Activated CD4-positive, alpha-beta T cell treated with anti-CD3 and anti-CD28 coated beads, Interleukin-2, amount 50 U/mL, for 4 hours (primary cell): ENCODE results near the gene FSHR.

Source experiments
- DNase-seq, 2 experiments: peaks; one replicate each; pipeline ENCODE4 v3.0.0-alpha.2; 2020

The FSHR gene

DNA sequence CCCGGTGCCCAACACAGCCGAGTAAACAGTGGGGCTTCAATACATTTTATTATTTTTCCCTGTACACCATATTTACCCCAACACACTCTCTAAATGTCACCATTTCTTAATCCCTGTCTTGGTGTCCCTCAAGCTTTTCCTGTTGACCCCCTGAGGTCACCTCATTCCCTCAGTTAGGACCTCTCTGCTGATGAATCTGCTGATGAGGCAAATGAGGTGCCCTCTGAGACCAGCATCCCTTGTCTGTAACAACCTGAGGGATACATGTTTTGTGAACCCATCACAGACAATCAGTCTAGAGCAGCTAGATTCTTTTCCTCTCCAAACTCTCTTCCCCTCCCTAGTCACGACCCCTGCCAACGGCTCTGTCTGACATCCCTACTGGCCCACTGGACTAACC is 127.6 kb downstream of the FSHR start:
- DNase-seq: no peak

GRCh38 chr2:49021271-49021670 is 133.0 kb downstream of the FSHR start:
- no peak for DNase-seq

- no peak for DNase-seq
Observed at GRCh38 chr2:49005261-49005660, 149.1 kb downstream of the FSHR start.

- DNase-seq: no peak
Observed at GRCh38 chr2:49004036-49004626, 150.2 kb downstream of the FSHR start.

- DNase-seq: no peak
Observed at GRCh38 chr2:49003201-49003600, 151.1 kb downstream of the FSHR start.

DNA sequence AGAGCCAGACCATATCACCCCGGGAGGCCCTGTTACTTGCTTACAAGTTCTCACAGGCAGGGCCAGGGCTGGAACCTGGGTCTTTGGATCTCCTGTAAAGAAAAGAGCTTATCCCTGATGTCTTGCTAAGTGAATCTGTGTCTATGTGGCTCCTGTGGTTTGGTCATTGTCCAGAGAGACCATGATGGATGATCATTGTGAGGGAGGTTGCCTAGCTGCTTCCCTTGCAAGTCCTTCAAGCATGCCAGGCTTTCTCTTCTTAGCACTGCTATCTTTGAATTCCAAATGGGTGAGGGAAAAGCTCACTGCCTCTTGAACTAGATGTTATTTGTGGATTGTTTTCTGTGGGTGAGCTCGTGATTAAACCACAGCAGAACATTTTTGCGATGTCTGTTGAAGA is 151.6 kb downstream of the FSHR start:
- DNase-seq: no peak

- DNase-seq: no peak
Observed at GRCh38 chr2:49000695-49001094, 153.6 kb downstream of the FSHR start.

- DNase-seq: no peak
Observed at GRCh38 chr2:48998449-48998848, 155.9 kb downstream of the FSHR start.

GRCh38 chr2:48993576-48993975 is 160.7 kb downstream of the FSHR start:
- no peak for DNase-seq

DNA sequence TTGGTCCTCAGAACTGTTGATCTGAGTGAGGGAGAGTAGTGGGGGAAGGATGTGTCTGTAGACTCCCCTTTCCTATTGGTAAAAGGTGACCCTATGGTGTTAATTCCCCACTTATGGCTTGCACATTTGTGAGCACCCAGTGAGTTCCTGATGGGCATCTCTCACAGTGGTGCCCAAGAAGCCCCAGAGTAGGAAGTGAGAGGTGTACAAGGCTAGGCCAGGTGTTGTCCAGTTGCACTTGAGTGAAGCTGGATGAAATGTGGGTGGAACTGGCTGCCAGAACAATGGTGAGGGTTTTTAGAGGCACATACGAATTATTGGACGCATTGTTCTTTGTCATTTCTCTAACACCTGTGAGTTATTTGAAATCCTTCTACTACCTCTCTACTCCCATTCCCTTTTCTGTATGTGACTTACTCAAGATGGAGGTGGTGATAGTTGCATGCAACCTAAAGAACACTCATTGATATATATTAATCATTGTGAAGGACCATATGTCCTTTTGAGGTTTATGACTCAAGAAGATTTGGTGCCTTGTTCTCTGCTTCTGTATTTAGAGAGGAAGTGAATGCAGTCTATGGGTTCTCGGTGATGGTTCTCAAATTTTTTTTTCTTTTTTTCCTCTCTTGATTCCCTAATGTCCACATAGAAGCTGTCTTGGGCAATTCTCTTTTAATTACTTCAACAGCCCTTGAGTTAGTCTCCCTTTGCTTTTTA is 162.7 kb downstream of the FSHR start:
- no peak for DNase-seq

DNA sequence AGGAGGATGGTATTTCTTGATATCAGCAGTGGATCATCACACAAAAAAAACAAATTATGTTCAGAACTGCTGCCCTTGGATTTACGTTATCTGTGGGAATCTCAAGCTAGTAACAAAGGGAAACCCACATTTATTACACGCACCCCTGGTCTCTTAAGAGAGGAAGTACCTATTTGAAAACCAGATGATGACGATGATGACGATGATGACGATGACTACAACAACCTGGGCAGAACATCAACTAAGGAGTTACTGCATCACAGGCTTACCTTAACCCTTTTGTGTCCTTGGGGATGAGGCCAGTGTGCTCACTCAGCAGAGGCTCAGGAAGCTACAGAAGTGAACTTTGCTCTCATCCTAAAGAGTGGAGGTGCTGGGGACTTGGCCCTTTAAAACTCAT is 169.4 kb downstream of the FSHR start:
- no peak for DNase-seq

- no peak for DNase-seq
Observed at GRCh38 chr2:48983551-48983950, 170.8 kb downstream of the FSHR start.

GRCh38 chr2:48982887-48983435 is 171.4 kb downstream of the FSHR start:
- DNase-seq: no peak

DNA sequence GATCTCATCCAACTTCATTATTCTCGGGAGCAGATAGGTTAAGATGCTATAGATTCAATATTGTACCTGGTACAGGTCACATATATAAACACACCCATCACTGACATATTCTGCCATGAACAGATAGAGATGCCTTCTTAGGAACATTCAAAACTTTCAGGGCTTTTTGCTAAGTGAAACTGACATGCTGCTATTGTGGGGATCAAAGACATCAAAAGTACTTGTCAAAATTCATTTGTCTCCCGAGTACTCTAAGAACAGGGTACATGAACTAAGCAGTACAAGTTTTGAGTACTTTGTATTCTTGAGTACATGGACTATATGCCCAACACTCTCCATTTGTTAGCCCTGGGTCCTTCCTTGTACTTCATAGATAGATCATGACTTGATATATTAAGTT is 173.5 kb downstream of the FSHR start:
- no peak for DNase-seq

- no peak for DNase-seq
Observed at GRCh38 chr2:48979691-48980090, 174.6 kb downstream of the FSHR start.

DNA sequence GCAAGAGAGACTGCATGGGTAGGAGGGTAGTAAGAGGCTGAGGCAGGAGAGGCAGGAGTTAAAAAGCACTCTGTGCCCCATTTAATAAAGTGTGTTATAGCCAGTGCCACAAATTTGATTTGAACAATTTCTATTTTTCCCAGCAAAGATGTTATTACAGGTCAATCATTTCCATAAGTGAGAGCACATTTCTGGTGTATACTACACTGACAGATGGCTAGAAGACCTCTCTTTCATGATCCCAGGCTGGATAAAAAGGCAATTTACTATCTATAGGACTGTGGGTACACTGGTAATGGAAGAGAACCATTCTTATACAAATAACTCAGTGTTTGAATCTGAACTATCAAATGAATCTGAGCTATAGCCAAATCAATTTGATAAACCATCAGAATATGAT is 176.2 kb downstream of the FSHR start:
- no peak for DNase-seq

DNA sequence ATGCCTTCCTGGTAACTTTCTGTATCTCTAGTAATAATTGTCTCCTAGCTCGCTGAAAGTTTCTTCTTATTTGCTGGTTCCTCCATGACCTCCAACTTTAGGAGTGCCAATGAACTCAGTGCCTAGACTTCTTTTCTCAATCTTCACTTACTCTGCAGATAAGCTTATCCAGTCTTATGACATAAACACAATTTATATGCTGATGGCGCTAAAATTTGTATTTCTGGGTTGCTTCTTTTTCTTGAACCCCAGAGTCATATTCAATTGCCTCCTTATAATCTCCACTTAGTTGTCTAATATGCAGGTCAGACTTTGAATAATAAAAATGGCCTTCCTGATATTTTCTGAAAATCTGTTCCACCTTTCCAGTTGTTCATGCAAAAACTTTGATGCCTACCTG is 182.5 kb downstream of the FSHR start:
- DNase-seq: no peak

GRCh38 chr2:48968011-48968410 is 186.3 kb downstream of the FSHR start:
- DNase-seq: no peak

GRCh38 chr2:48965204-48965603 is 189.1 kb downstream of the FSHR start:
- DNase-seq: no peak

GRCh38 chr2:48961009-48961408 is 193.3 kb downstream of the FSHR start:
- DNase-seq: no peak

- DNase-seq: no peak
Observed at GRCh38 chr2:48954935-48955334, 199.4 kb downstream of the FSHR start.

DNA sequence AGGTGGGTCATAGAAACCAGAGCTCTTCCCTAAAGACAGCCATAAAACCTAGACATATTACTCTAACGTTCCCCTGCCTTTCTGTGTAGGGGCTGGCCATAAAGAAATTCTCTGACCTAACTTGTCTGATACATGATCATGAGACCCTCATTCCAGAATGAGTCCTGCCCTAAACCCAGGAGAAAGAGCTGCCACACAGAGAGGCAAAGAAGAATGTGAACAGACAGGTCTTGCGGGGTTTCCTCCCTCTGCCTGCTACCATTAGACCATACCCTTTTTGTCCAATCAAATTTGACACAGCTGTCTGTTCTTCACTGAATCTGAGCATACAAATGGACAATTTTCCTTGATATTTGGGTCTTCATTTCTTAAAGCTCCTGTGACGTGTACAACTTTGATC is 200.0 kb downstream of the FSHR start:
- DNase-seq: no peak

DNA sequence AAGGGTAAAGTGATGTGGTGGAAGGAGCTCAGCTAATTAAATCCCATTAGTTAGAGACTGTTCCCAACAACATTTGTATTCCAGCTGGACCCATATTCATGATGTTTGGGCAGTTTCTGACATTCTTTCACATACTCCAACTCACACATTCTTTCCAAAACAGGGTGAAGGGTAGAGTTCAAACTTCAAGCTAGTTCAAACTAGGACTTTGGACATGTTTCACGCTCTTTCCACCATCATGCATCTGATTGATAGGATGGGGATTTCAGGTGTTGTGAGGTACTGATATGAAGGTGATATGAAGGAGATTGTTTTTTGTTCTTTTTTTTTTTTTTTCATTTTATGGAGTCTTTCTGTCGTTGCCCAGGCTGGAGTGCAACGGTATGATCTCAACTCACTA is 201.7 kb downstream of the FSHR start:
- no peak for DNase-seq

DNA sequence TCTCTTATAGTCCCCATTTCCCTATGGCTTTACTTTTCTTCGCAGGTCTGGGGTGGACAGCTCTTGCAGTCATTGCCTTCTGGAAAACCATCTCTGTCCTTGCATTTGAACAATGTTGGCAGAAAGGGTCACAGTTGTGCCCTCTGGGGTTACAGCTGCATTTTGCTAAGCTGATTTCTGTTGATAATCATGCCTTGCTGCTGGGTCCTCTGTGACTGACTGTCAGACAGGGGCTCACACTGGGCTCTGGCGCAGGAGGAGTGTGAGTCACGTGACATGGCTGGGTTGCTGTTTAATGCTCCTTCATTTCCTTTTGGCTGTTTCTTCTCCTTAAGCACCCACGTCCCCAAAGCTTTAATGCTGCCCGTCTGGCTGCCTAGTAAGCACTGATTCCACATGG is 202.2 kb downstream of the FSHR start:
- DNase-seq: no peak
